HEK293T (cell line): ENCODE data around the gene IL25.

ENCODE experiments used
- CTCF ChIA-PET: fragments of 350-600 bp; formaldehyde crosslinking; extraction: SDS; loops from one replicate; lab custom pipeline; 2021; ENCODE audit warnings: antibody characterized with exemption, inconsistent platforms; lab: Yijun Ruan, JAX
- POLR2A ChIA-PET: fragments of 350-600 bp; formaldehyde crosslinking; extraction: SDS; loops from one replicate; lab custom pipeline; 2020; ENCODE audit warnings: antibody characterized with exemption, inconsistent platforms; lab: Yijun Ruan, JAX
- DNase-seq: peaks from one replicate; pipeline ENCODE4 v3.0.0; 2012; ENCODE audit warnings: mixed read lengths; ENCODE audit errors: extremely low spot score
- ARNT ChIP-seq: fragments of 450-650 bp; IDR thresholded peaks from 2 replicates; pipeline ENCODE4 v1.6.1; 2017; ENCODE audit warnings: mild to moderate bottlenecking
- BHLHE40 ChIP-seq: fragments of 450-650 bp; IDR thresholded peaks from 2 replicates; pipeline ENCODE4 v1.6.1; 2016; ENCODE audit warnings: mild to moderate bottlenecking, moderate library complexity, borderline replicate concordance
- CTBP1 ChIP-seq: fragments of 450-650 bp; IDR thresholded peaks from 2 replicates; pipeline ENCODE4 v1.6.1; 2016; ENCODE audit warnings: borderline replicate concordance
- ELF4 ChIP-seq: fragments of 450-650 bp; IDR thresholded peaks from 2 replicates; pipeline ENCODE4 v1.6.1; 2017; ENCODE audit warnings: antibody characterized with exemption
- FOXA1 ChIP-seq: fragments of 450-650 bp; IDR thresholded peaks from 2 replicates; pipeline ENCODE4 v1.6.1; 2016; ENCODE audit warnings: mild to moderate bottlenecking
- FOXK2 ChIP-seq: fragments of 450-650 bp; IDR thresholded peaks from 2 replicates; pipeline ENCODE4 v1.6.1; 2016; ENCODE audit warnings: mild to moderate bottlenecking
- FOXM1 ChIP-seq: fragments of 450-650 bp; IDR thresholded peaks from 2 replicates; pipeline ENCODE4 v1.6.1; 2017; ENCODE audit warnings: mild to moderate bottlenecking, borderline replicate concordance
- HDGF ChIP-seq: fragments of 450-650 bp; IDR thresholded peaks from 2 replicates; pipeline ENCODE4 v1.6.1; 2017; ENCODE audit warnings: antibody characterized with exemption, borderline replicate concordance
- L3MBTL2 ChIP-seq: fragments of 450-650 bp; conservative IDR thresholded peaks from 2 replicates; pipeline ENCODE4 v1.6.1; 2016; ENCODE audit warnings: mild to moderate bottlenecking
- LEF1 ChIP-seq: fragments of 450-650 bp; IDR thresholded peaks from 2 replicates; pipeline ENCODE4 v1.6.1; 2017; ENCODE audit warnings: mild to moderate bottlenecking, borderline replicate concordance
- NFRKB ChIP-seq: fragments of 450-650 bp; IDR thresholded peaks from 2 replicates; pipeline ENCODE4 v1.6.1; 2016; ENCODE audit warnings: mild to moderate bottlenecking, moderate library complexity
- PKNOX1 ChIP-seq: fragments of 450-650 bp; IDR thresholded peaks from 2 replicates; pipeline ENCODE4 v1.6.1; 2016
- SP1 ChIP-seq: fragments of 450-650 bp; IDR thresholded peaks from 2 replicates; pipeline ENCODE4 v1.6.1; 2017
- SUZ12 ChIP-seq: fragments of 450-650 bp; IDR thresholded peaks from 2 replicates; pipeline ENCODE4 v1.6.1; 2016; ENCODE audit warnings: mild to moderate bottlenecking
- TARDBP ChIP-seq: fragments of 450-650 bp; IDR thresholded peaks from 2 replicates; pipeline ENCODE4 v1.6.1; 2016
- ZNF384 ChIP-seq: fragments of 450-650 bp; IDR thresholded peaks from 2 replicates; pipeline ENCODE4 v1.6.1; 2016

Gene IL25

GRCh38 chr14:23375527-23376251, 3.1 kb downstream of the IL25 start:
- ChIA-PET POLR2A (interaction anchor here (2.4 kb wide), 1 partner anchor 54 kb away, joined by 8 read pairs; the partner anchor contains the start of gene PABPN1), CTCF (interaction anchor here (0.7 to 1.1 kb wide), 2 partner anchors 15 to 46 kb away, joined by 3 to 4 read pairs; no protein-coding TSS in a partner anchor)
- TF ChIP-seq CTBP1 (no peak), LEF1 (no peak), ARNT (no peak), SUZ12 (no peak), BHLHE40 (no peak), HDGF (no peak), FOXK2 (no peak), FOXA1 (no peak), ZNF384 (no peak), NFRKB (no peak), TARDBP (no peak)
- DNase-seq, result no peak

GRCh38 chr14:23376482-23377197, 4.0 kb downstream of the IL25 start, which contains the start of gene CMTM5:
CMTM5 (plus strand) TSS chr14:23377046; CDS start chr14:23377252, 206 bp downstream.
- DNase-seq, result no peak
- CTCF ChIA-PET, result interaction anchor here (1.1 kb wide), 1 partner anchor 47 kb away, joined by 4 read pairs; no protein-coding TSS in a partner anchor
- TF ChIP-seq FOXK2 (no peak), HDGF (no peak), NFRKB (no peak), L3MBTL2 (no peak), ARNT (no peak), SP1 (no peak), TARDBP (no peak), FOXM1 (no peak), SUZ12 (no peak), CTBP1 (no peak), BHLHE40 (no peak), PKNOX1 (no peak), ZNF384 (no peak)
- POLR2A ChIA-PET, result interaction anchor here (2.4 kb wide), 1 partner anchor 55 kb away, joined by 8 read pairs; the partner anchor contains the start of gene PABPN1

- POLR2A ChIA-PET, result interaction anchor here (2.4 kb wide), 1 partner anchor 56 kb away, joined by 8 read pairs; the partner anchor contains the start of gene PABPN1
- CTCF ChIA-PET, result no interaction called here
- TF ChIP-seq FOXM1, result no peak
- TF ChIP-seq SP1, result no peak
- TF ChIP-seq TARDBP, result no peak
- no peak for DNase-seq
These were observed 4.6 kb downstream of the IL25 start for GRCh38 chr14:23377198-23377550.

GRCh38 chr14:23377573-23378563, 5.3 kb downstream of the IL25 start:
- TF ChIP-seq PKNOX1, result no peak
- no peak for TF ChIP-seq L3MBTL2
- no peak for TF ChIP-seq FOXK2
- TF ChIP-seq ELF4, result no peak
- TF ChIP-seq ZNF384, result no peak
- TF ChIP-seq BHLHE40, result no peak
- no peak for TF ChIP-seq TARDBP
- no peak for TF ChIP-seq CTBP1
- no peak for TF ChIP-seq SUZ12
- no peak for TF ChIP-seq HDGF
- TF ChIP-seq ARNT, result no peak
- no peak for TF ChIP-seq NFRKB
- no peak for TF ChIP-seq FOXA1
- no peak for TF ChIP-seq SP1
- no peak for TF ChIP-seq FOXM1
- no peak for TF ChIP-seq LEF1
- ChIA-PET POLR2A (interaction anchor here (0.5 to 2.4 kb wide), 2 partner anchors 56 to 99 kb away, joined by 3 to 8 read pairs; partner anchors contain the start of gene PABPN1), CTCF (no interaction called here)
- no peak for DNase-seq

- no peak for DNase-seq
- TF ChIP-seq HDGF, result no peak
- no peak for TF ChIP-seq ZNF384
- TF ChIP-seq PKNOX1, result no peak
- TF ChIP-seq ELF4, result no peak
- TF ChIP-seq FOXM1, result no peak
- TF ChIP-seq SP1, result no peak
- TF ChIP-seq LEF1, result no peak
- TF ChIP-seq CTBP1, result no peak
- no peak for TF ChIP-seq SUZ12
- TF ChIP-seq BHLHE40, result no peak
- no peak for TF ChIP-seq ARNT
- no peak for TF ChIP-seq FOXA1
- TF ChIP-seq L3MBTL2, result no peak
- TF ChIP-seq NFRKB, result no peak
- TF ChIP-seq FOXK2, result no peak
- no peak for TF ChIP-seq TARDBP
- CTCF ChIA-PET, result interaction anchor here (2.0 to 2.1 kb wide), 2 partner anchors 10 to 26 kb away, joined by 8 to 18 read pairs; partner anchors contain the start of gene SLC22A17
- POLR2A ChIA-PET, result interaction anchor here (0.5 kb wide), 1 partner anchor 100 kb away, joined by 3 read pairs; no protein-coding TSS in a partner anchor
These were observed 6.1 kb downstream of the IL25 start for GRCh38 chr14:23378612-23379220.
